ENCODE results near the gene SUCLG2.

- no peak for TF ChIP-seq CTCF (IDR thresholded peaks at IDR 0.05)
- no peak for TF ChIP-seq POLR2A (IDR thresholded peaks at IDR 0.05)
These were observed 123.0 kb downstream of the SUCLG2 start for GRCh38 chr3:67531181-67532101.

Measured in body of pancreas (tissue), 4 donors.